ENCODE measurements around the gene TTLL6. TPM values are rescaled to one million over a fixed set of nuclear protein-coding genes. Genes with fewer than 3 reads are reported as not detected.

The TTLL6 gene
- total RNA-seq, 2 donors from 2014 or later = 0.49 to 2.1 TPM

DNA sequence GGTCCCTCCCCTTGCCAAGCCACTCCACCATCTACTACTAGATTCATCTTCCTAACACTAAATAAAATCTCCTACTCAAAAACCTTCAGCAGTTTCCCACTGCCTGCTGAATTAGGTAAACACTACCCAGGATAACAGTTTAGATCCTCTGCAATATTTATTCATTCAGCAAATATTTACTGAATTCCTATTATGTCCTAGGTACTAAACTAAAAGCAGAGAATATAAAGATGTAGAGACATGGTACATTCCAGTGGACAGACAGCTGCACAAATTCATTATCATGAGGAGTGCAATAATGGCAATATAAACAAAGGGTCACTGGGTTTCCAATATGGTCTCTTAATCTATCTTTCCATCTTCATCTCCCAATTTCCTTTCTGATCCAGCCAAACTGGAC lies 57.7 kb downstream of the TTLL6 start:
- Histone ChIP-seq H3K4me3 (ENCODE audit: low read length) (no peak overlapping the region), H3K9ac (ENCODE audit: extremely low read depth, low read length, poor library complexity, severe bottlenecking) (no peak overlapping the region), H3K27me3 (ENCODE audit: control insufficient read depth, insufficient read depth, low read length, poor library complexity, severe bottlenecking) (peaks cover 100% of the 10 kb centered on the region), H3K4me1 (ENCODE audit: control insufficient read depth, insufficient read depth, low read length) (no peaks in the 10 kb centered on the region), H3K27ac (ENCODE audit: low read depth, low read length) (no peak overlapping the region), H3K9me3 (ENCODE audit: control insufficient read depth, low read length) (no peaks in the 10 kb centered on the region), H3K36me3 (ENCODE audit: control insufficient read depth, insufficient read depth, low read length) (no peaks in the 10 kb centered on the region)
- no peak overlapping the region for H3K4me3 Mint-ChIP-seq
- no peaks in the 10 kb centered on the region for H3K9me3 Mint-ChIP-seq
- H3K27ac Mint-ChIP-seq = no peak overlapping the region
- H3K36me3 Mint-ChIP-seq (ENCODE audit: low read depth) = no peaks in the 10 kb centered on the region
- peaks cover 2% of the 10 kb centered on the region for H3K4me1 Mint-ChIP-seq
- no peak for DNase-seq
- peaks cover 99% of the 10 kb centered on the region for H3K27me3 Mint-ChIP-seq (ENCODE audit: insufficient read depth)
- TF ChIP-seq, protein P1, sequence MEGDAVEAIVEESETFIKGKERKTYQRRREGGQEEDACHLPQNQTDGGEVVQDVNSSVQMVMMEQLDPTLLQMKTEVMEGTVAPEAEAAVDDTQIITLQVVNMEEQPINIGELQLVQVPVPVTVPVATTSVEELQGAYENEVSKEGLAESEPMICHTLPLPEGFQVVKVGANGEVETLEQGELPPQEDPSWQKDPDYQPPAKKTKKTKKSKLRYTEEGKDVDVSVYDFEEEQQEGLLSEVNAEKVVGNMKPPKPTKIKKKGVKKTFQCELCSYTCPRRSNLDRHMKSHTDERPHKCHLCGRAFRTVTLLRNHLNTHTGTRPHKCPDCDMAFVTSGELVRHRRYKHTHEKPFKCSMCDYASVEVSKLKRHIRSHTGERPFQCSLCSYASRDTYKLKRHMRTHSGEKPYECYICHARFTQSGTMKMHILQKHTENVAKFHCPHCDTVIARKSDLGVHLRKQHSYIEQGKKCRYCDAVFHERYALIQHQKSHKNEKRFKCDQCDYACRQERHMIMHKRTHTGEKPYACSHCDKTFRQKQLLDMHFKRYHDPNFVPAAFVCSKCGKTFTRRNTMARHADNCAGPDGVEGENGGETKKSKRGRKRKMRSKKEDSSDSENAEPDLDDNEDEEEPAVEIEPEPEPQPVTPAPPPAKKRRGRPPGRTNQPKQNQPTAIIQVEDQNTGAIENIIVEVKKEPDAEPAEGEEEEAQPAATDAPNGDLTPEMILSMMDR (conservative IDR thresholded peaks at IDR 0.05) = no peak

DNA sequence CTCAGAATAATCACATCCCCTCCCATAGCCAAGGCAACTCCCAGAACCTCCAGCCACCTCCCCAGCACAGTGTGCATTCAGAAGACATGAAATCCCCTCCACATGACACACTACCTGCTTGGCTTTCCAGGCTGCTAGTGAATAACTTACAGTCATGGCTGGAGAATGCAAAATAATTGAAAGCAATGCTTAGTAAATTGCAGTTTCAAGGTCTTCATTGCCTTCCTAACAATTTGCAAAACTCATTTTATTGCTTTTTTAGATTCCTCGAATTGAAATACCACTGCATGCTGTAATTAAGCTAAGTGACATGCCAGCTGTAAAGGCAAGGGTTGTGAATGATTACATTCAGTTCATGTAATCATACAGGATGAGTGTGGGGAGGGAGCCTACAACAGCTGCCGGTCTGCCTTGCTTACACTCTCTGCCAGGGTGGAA lies 59.5 kb downstream of the TTLL6 start:
- H3K9me3 ChIP-seq (ENCODE audit: control insufficient read depth, low read length) = no peaks in the 10 kb centered on the region
- Mint-ChIP-seq H3K27me3 (ENCODE audit: insufficient read depth) (peaks cover 99% of the 10 kb centered on the region), H3K4me3 (no peak overlapping the region), H3K4me1 (peaks cover 5% of the 10 kb centered on the region), H3K36me3 (ENCODE audit: low read depth) (no peaks in the 10 kb centered on the region), H3K9me3 (no peaks in the 10 kb centered on the region), H3K27ac (no peak overlapping the region)
- whole genome bisulfite sequencing, 2 experiments (ENCODE audit: insufficient coverage in 1 of 2, insufficient read length in 1 of 2) = 72% methylated on average over 2 of the region's 2 CpGs; no CpG with 5 or more reads in 1 of the 2 experiments
- peaks cover 100% of the 10 kb centered on the region for H3K27me3 ChIP-seq (ENCODE audit: control insufficient read depth, insufficient read depth, low read length, poor library complexity, severe bottlenecking)
- TF ChIP-seq, protein P1 (conservative IDR thresholded peaks at IDR 0.05) = no peak
- H3K36me3 ChIP-seq (ENCODE audit: control insufficient read depth, insufficient read depth, low read length) = no peaks in the 10 kb centered on the region
- DNase-seq = no peak
- no peak overlapping the region for H3K4me3 ChIP-seq (ENCODE audit: low read length)
- H3K4me1 ChIP-seq (ENCODE audit: control insufficient read depth, insufficient read depth, low read length) = no peaks in the 10 kb centered on the region
- H3K9ac ChIP-seq (ENCODE audit: extremely low read depth, low read length, poor library complexity, severe bottlenecking) = no peak overlapping the region
- no peak overlapping the region for H3K27ac ChIP-seq (ENCODE audit: low read depth, low read length)

DNA sequence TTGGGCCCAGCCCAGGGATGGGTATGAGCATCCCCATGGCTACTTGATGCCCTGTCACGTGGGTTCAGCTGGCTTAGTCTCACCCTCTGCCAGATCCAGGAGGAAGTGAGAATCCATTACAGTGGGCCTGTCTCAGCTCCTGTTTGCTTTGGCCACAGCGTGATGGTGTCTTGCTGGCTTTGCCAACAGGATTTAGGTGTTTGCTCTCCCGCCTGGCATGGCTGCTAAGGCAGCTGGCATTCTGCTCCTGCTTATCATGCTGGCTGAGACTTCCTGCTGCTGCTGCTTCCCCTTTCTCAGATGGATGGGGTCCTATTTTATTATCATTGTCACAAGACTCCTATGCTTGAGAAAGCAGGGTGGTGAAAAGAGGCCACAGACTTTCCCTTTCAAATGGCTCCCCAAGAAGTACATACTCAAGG lies 60.2 kb downstream of the TTLL6 start:
- H3K36me3 ChIP-seq (ENCODE audit: control insufficient read depth, insufficient read depth, low read length) = no peaks in the 10 kb centered on the region
- TF ChIP-seq, protein P1 (conservative IDR thresholded peaks at IDR 0.05) = no peak
- DNase-seq = no peak
- no peak overlapping the region for H3K4me3 ChIP-seq (ENCODE audit: low read length)
- no peak overlapping the region for H3K27ac Mint-ChIP-seq
- no peak overlapping the region for H3K27ac ChIP-seq (ENCODE audit: low read depth, low read length)
- H3K36me3 Mint-ChIP-seq (ENCODE audit: low read depth) = no peaks in the 10 kb centered on the region
- peaks cover 5% of the 10 kb centered on the region for H3K4me1 Mint-ChIP-seq
- H3K27me3 ChIP-seq (ENCODE audit: control insufficient read depth, insufficient read depth, low read length, poor library complexity, severe bottlenecking) = peaks cover 100% of the 10 kb centered on the region
- 65 to 68% methylated on average over 3 of the region's 3 CpGs for WGBS, 2 experiments (ENCODE audit: insufficient coverage in 1 of 2, insufficient read length in 1 of 2)
- H3K9me3 ChIP-seq (ENCODE audit: control insufficient read depth, low read length) = no peaks in the 10 kb centered on the region
- peaks cover 99% of the 10 kb centered on the region for H3K27me3 Mint-ChIP-seq (ENCODE audit: insufficient read depth)
- no peak overlapping the region for H3K9ac ChIP-seq (ENCODE audit: extremely low read depth, low read length, poor library complexity, severe bottlenecking)
- no peaks in the 10 kb centered on the region for H3K9me3 Mint-ChIP-seq
- no peak overlapping the region for H3K4me3 Mint-ChIP-seq
- H3K4me1 ChIP-seq (ENCODE audit: control insufficient read depth, insufficient read depth, low read length) = no peaks in the 10 kb centered on the region

Data from endodermal cell (in vitro differentiated cells).